ENCODE measurements around the gene SUFU. TPM values are rescaled to one million over a fixed set of nuclear protein-coding genes. Genes with fewer than 3 reads are reported as not detected.
A peak's percentile ranks its signal among the peaks of the same experiment; 100 is the strongest.

SUFU gene
- total RNA-seq, 1 donor from 2014 or later, result 4.2 TPM

DNA sequence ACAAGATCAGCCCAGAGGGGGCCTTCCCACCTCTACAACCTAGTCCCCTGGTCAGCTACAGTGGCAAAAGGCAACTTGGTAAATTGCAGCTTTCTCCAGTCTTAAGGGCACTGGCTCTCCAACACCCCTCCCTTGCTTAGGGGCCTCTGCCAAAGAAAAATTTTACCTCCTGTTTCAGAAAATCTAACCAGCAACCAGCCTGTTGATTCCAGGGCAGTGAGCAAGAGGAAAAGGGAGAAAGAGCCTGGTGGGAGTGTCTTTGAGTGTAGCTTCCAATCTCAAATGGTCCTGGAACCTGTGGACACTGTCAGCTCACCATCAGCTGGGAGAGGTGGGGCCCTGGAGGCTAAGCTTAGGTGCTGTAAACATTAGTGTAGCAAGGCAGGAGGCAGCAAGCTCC is 24.1 kb upstream of the SUFU start:
- H3K9ac ChIP-seq (ENCODE audit: low read depth in 1 of 3, low read length in 3 of 3), result peak overlapping the region in 1 of 3 donors; percentile 50
- H3K36me3 ChIP-seq (ENCODE audit: control insufficient read depth in 3 of 3, insufficient read depth in 3 of 3, low read length in 3 of 3), result peaks cover 56 to 58% (median 57%) of the 10 kb centered on the region in 3 donors
- H3K9me3 ChIP-seq (ENCODE audit: control insufficient read depth in 3 of 3, low read length in 3 of 3), result no peaks in the 10 kb centered on the region
- H3K27me3 ChIP-seq (ENCODE audit: control insufficient read depth in 3 of 3, insufficient read depth in 3 of 3, low read length in 3 of 3), result no peaks in the 10 kb centered on the region
- no peak overlapping the region for H3K4me3 ChIP-seq (ENCODE audit: low read length in 3 of 3)
- no peak overlapping the region for H3K27ac ChIP-seq (ENCODE audit: low read depth, low read length)
- peaks cover 6 to 13% (median 12%) of the 10 kb centered on the region in 3 donors for H3K4me1 ChIP-seq (ENCODE audit: control insufficient read depth in 3 of 3, insufficient read depth in 3 of 3, low read length in 3 of 3)

DNA sequence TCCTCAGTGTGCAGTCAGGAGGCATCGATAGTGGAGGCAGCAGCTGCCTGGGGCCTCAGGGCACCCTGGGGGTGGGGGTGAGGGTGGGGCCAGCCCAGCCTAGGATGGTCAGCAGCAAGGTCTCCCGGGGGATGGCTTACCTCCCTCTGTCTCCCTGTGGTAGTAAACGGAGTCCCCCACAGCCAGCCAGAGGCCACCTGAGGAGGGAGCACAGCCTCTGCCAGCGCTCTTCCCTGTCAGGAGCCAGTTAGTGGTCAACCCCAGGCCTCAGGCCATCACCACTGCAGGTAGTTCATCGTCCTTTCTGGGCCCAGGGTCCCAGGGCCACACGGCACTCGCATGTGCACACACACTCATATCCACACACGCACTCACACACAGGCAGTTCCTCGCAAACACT is 23.4 kb upstream of the SUFU start:
- no peaks in the 10 kb centered on the region for H3K27me3 ChIP-seq (ENCODE audit: control insufficient read depth in 3 of 3, insufficient read depth in 3 of 3, low read length in 3 of 3)
- no peak overlapping the region for H3K9ac ChIP-seq (ENCODE audit: low read depth in 1 of 3, low read length in 3 of 3)
- H3K9me3 ChIP-seq (ENCODE audit: control insufficient read depth in 3 of 3, low read length in 3 of 3), result no peaks in the 10 kb centered on the region
- no peak overlapping the region for H3K27ac ChIP-seq (ENCODE audit: low read depth, low read length)
- peaks cover 13 to 20% (median 18%) of the 10 kb centered on the region in 3 donors for H3K4me1 ChIP-seq (ENCODE audit: control insufficient read depth in 3 of 3, insufficient read depth in 3 of 3, low read length in 3 of 3)
- no peak overlapping the region for H3K4me3 ChIP-seq (ENCODE audit: low read length in 3 of 3)
- H3K36me3 ChIP-seq (ENCODE audit: control insufficient read depth in 3 of 3, insufficient read depth in 3 of 3, low read length in 3 of 3), result peaks cover 63 to 65% (median 64%) of the 10 kb centered on the region in 3 donors

DNA sequence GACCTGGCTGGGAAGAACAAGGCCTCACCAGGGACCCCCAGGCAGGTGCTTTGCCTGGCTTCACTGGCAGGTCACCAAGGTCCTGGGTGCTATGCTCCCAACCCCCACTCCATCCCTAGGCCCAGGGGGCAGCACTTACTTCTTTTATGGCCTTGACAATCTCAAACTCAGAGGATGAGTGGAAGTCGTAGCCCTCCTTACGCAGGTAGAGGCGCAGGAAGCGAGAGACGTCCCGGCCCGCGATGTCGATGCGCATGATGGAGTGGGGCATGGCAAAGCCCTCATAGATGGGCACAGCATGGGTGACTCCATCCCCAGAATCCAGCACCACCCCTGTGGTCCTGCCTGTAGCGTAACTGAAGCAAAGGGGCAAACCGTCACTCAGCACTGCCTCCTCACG is 19.8 kb upstream of the SUFU start:
- H3K36me3 ChIP-seq (ENCODE audit: control insufficient read depth in 3 of 3, insufficient read depth in 3 of 3, low read length in 3 of 3), result peaks cover 89 to 94% (median 92%) of the 10 kb centered on the region in 3 donors
- no peak overlapping the region for H3K9ac ChIP-seq (ENCODE audit: low read depth in 1 of 3, low read length in 3 of 3)
- H3K4me1 ChIP-seq (ENCODE audit: control insufficient read depth in 3 of 3, insufficient read depth in 3 of 3, low read length in 3 of 3), result peaks cover 18 to 30% (median 25%) of the 10 kb centered on the region in 3 donors
- no peak overlapping the region for H3K4me3 ChIP-seq (ENCODE audit: low read length in 3 of 3)
- H3K9me3 ChIP-seq (ENCODE audit: control insufficient read depth in 3 of 3, low read length in 3 of 3), result no peaks in the 10 kb centered on the region
- H3K27ac ChIP-seq (ENCODE audit: low read depth, low read length), result peak overlapping the region; percentile 76
- no peaks in the 10 kb centered on the region for H3K27me3 ChIP-seq (ENCODE audit: control insufficient read depth in 3 of 3, insufficient read depth in 3 of 3, low read length in 3 of 3)

- H3K36me3 ChIP-seq (ENCODE audit: control insufficient read depth in 3 of 3, insufficient read depth in 3 of 3, low read length in 3 of 3), result peaks cover 79 to 85% (median 83%) of the 10 kb centered on the region in 3 donors
- no peaks in the 10 kb centered on the region for H3K9me3 ChIP-seq (ENCODE audit: control insufficient read depth in 3 of 3, low read length in 3 of 3)
- peaks cover 18 to 33% (median 24%) of the 10 kb centered on the region in 3 donors for H3K4me1 ChIP-seq (ENCODE audit: control insufficient read depth in 3 of 3, insufficient read depth in 3 of 3, low read length in 3 of 3)
- H3K4me3 ChIP-seq (ENCODE audit: low read length in 3 of 3), result no peak overlapping the region
- H3K27ac ChIP-seq (ENCODE audit: low read depth, low read length), result peak overlapping the region; percentile 76
- no peaks in the 10 kb centered on the region for H3K27me3 ChIP-seq (ENCODE audit: control insufficient read depth in 3 of 3, insufficient read depth in 3 of 3, low read length in 3 of 3)
- peak overlapping the region; percentile 54 to 70 (median 59) for H3K9ac ChIP-seq (ENCODE audit: low read depth in 1 of 3, low read length in 3 of 3)
These were observed 18.5 kb upstream of the SUFU start for GRCh38 chr10:102485093-102485784.

GRCh38 chr10:102491136-102491535 is 12.6 kb upstream of the SUFU start:
- Histone ChIP-seq H3K4me3 (ENCODE audit: low read length in 3 of 3) (no peak overlapping the region), H3K27ac (ENCODE audit: low read depth, low read length) (peak overlapping the region; percentile 66), H3K9me3 (ENCODE audit: control insufficient read depth in 3 of 3, low read length in 3 of 3) (no peaks in the 10 kb centered on the region), H3K9ac (ENCODE audit: low read depth in 1 of 3, low read length in 3 of 3) (no peak overlapping the region), H3K27me3 (ENCODE audit: control insufficient read depth in 3 of 3, insufficient read depth in 3 of 3, low read length in 3 of 3) (no peaks in the 10 kb centered on the region), H3K36me3 (ENCODE audit: control insufficient read depth in 3 of 3, insufficient read depth in 3 of 3, low read length in 3 of 3) (peaks cover 26 to 30% (median 29%) of the 10 kb centered on the region in 3 donors), H3K4me1 (ENCODE audit: control insufficient read depth in 3 of 3, insufficient read depth in 3 of 3, low read length in 3 of 3) (peaks cover 28 to 51% (median 47%) of the 10 kb centered on the region in 3 donors)

DNA sequence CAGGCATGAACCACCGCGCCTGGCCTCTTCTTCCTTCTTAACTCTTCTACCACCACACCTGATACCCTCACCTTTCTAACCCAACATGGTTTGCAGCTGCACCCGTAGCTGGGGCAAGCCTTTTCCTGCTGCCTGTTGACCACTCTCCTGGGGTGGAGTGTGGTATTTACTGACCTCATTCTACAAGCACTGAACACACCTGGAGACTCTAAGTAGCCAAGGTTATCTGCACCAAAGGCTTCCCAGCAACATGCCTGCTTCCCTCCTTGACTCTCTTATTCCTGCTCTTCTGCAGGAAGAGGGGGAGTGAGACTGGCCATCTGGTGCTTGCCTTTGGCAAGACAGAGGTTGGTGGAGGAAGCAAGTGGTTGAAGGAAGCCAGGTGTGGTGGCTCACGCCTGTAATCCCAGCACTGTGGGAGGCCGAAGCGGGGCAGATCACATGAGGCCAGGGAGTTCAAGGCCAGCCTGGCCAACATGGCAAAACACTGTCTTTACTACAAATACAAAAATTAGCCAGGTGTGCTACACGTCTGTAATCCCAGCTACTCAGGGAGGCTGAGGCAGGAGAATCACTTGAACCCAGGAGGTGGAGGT is 11.3 kb upstream of the SUFU start:
- Histone ChIP-seq H3K27ac (ENCODE audit: low read depth, low read length) (peak overlapping the region; percentile 78), H3K36me3 (ENCODE audit: control insufficient read depth in 3 of 3, insufficient read depth in 3 of 3, low read length in 3 of 3) (peaks cover 16 to 20% (median 19%) of the 10 kb centered on the region in 3 donors), H3K27me3 (ENCODE audit: control insufficient read depth in 3 of 3, insufficient read depth in 3 of 3, low read length in 3 of 3) (no peaks in the 10 kb centered on the region), H3K9ac (ENCODE audit: low read depth in 1 of 3, low read length in 3 of 3) (peak overlapping the region in 1 of 3 donors; percentile 63), H3K4me3 (ENCODE audit: low read length in 3 of 3) (peak overlapping the region in 1 of 3 donors; percentile 14), H3K9me3 (ENCODE audit: control insufficient read depth in 3 of 3, low read length in 3 of 3) (no peaks in the 10 kb centered on the region), H3K4me1 (ENCODE audit: control insufficient read depth in 3 of 3, insufficient read depth in 3 of 3, low read length in 3 of 3) (peaks cover 31 to 54% (median 50%) of the 10 kb centered on the region in 3 donors)

DNA sequence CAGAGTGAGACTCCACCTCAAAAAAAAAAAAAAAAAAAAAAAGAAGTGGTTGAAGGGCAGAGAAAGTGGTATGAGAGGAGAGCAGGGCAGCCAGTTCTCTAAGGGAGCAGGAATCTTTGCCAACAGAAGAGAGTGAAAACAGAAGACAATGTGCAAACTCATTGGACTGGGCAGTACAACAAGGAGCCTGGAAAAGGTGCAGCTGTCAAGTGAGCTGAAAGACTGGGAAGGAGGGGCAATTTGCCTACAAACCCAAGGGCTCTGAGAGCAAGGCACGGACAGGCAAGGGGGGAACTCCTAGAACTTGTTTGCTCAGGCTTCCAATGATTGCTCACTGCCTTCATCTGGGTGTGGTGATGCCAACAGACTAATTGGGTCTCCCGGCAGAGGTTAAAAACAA is 10.8 kb upstream of the SUFU start:
- Histone ChIP-seq H3K36me3 (ENCODE audit: control insufficient read depth in 3 of 3, insufficient read depth in 3 of 3, low read length in 3 of 3) (peaks cover 13 to 17% (median 15%) of the 10 kb centered on the region in 3 donors), H3K9ac (ENCODE audit: low read depth in 1 of 3, low read length in 3 of 3) (peak overlapping the region; percentile 23 to 65 (median 55)), H3K27me3 (ENCODE audit: control insufficient read depth in 3 of 3, insufficient read depth in 3 of 3, low read length in 3 of 3) (no peaks in the 10 kb centered on the region), H3K9me3 (ENCODE audit: control insufficient read depth in 3 of 3, low read length in 3 of 3) (no peaks in the 10 kb centered on the region), H3K27ac (ENCODE audit: low read depth, low read length) (peak overlapping the region; percentile 78), H3K4me1 (ENCODE audit: control insufficient read depth in 3 of 3, insufficient read depth in 3 of 3, low read length in 3 of 3) (peaks cover 33 to 54% (median 52%) of the 10 kb centered on the region in 3 donors), H3K4me3 (ENCODE audit: low read length in 3 of 3) (peak overlapping the region in 1 of 3 donors; percentile 39)

DNA sequence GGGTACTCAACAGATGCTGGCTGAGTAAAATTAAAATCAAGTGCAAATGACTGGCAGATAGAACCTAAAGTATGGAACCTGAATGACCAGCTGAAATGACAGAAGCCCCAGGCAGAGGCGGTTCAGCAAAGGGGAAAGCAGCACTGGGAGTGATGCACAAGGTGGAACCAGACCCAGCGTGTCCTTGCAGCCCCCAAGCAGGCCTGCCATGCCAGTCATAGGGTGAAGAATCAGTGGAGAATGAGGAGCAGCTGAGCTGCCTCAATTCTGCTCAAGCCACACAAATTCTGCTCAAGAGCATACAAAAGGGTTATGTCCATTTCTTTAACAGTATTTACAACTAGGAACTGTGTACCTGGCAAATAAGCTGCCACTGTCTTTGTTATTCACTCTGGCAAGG is 10.0 kb upstream of the SUFU start:
- Histone ChIP-seq H3K4me3 (ENCODE audit: low read length in 3 of 3) (peak overlapping the region in 1 of 3 donors; percentile 22), H3K36me3 (ENCODE audit: control insufficient read depth in 3 of 3, insufficient read depth in 3 of 3, low read length in 3 of 3) (peaks cover 5 to 9% (median 7%) of the 10 kb centered on the region in 3 donors), H3K27ac (ENCODE audit: low read depth, low read length) (peak overlapping the region; percentile 78)

GRCh38 chr10:102497545-102497944 is 6.2 kb upstream of the SUFU start:
- Histone ChIP-seq H3K4me3 (ENCODE audit: low read length in 3 of 3) (no peak overlapping the region), H3K27ac (ENCODE audit: low read depth, low read length) (no peak overlapping the region), H3K27me3 (ENCODE audit: control insufficient read depth in 3 of 3, insufficient read depth in 3 of 3, low read length in 3 of 3) (no peaks in the 10 kb centered on the region), H3K36me3 (ENCODE audit: control insufficient read depth in 3 of 3, insufficient read depth in 3 of 3, low read length in 3 of 3) (peaks cover 0 to under 1% (median 0%) of the 10 kb centered on the region in 3 donors), H3K9me3 (ENCODE audit: control insufficient read depth in 3 of 3, low read length in 3 of 3) (no peaks in the 10 kb centered on the region), H3K9ac (ENCODE audit: low read depth in 1 of 3, low read length in 3 of 3) (no peak overlapping the region), H3K4me1 (ENCODE audit: control insufficient read depth in 3 of 3, insufficient read depth in 3 of 3, low read length in 3 of 3) (peaks cover 39 to 55% (median 48%) of the 10 kb centered on the region in 3 donors)

More for the DNA sequence above, 10.0 kb upstream of the SUFU start:
- Histone ChIP-seq H3K9me3 (ENCODE audit: control insufficient read depth in 3 of 3, low read length in 3 of 3) (no peaks in the 10 kb centered on the region), H3K27me3 (ENCODE audit: control insufficient read depth in 3 of 3, insufficient read depth in 3 of 3, low read length in 3 of 3) (no peaks in the 10 kb centered on the region), H3K9ac (ENCODE audit: low read depth in 1 of 3, low read length in 3 of 3) (peak overlapping the region in 1 of 3 donors; percentile 65), H3K4me1 (ENCODE audit: control insufficient read depth in 3 of 3, insufficient read depth in 3 of 3, low read length in 3 of 3) (peaks cover 40 to 56% (median 52%) of the 10 kb centered on the region in 3 donors)

DNA sequence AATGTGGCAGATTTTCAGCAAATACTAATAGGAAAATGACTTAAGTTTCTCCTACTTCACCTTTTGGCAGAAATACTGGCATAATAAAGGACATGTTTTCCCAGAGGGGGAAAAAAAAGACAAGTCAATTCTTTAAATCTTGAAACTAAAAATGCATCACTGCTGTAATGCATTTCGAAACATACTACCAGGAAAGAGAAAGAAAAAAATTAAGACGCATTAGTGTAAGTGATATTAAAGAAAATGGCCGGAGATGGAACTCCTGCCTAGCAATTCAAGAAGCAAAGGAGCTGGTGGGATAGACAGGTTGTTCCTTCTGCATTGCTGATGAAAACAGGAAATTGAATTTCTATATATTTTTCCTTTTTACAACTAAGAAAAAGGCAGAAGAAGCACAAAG is 4.4 kb upstream of the SUFU start:
- no peaks in the 10 kb centered on the region for H3K36me3 ChIP-seq (ENCODE audit: control insufficient read depth in 3 of 3, insufficient read depth in 3 of 3, low read length in 3 of 3)
- H3K27me3 ChIP-seq (ENCODE audit: control insufficient read depth in 3 of 3, insufficient read depth in 3 of 3, low read length in 3 of 3), result no peaks in the 10 kb centered on the region
- H3K27ac ChIP-seq (ENCODE audit: low read depth, low read length), result peak overlapping the region; percentile 28
- H3K9me3 ChIP-seq (ENCODE audit: control insufficient read depth in 3 of 3, low read length in 3 of 3), result no peaks in the 10 kb centered on the region
- H3K4me3 ChIP-seq (ENCODE audit: low read length in 3 of 3), result no peak overlapping the region
- H3K4me1 ChIP-seq (ENCODE audit: control insufficient read depth in 3 of 3, insufficient read depth in 3 of 3, low read length in 3 of 3), result peaks cover 30 to 49% (median 35%) of the 10 kb centered on the region in 3 donors
- H3K9ac ChIP-seq (ENCODE audit: low read depth in 1 of 3, low read length in 3 of 3), result peak overlapping the region in 1 of 3 donors; percentile 57
